Measurements from ENCODE around the gene DPEP1.

DPEP1 gene

DNA sequence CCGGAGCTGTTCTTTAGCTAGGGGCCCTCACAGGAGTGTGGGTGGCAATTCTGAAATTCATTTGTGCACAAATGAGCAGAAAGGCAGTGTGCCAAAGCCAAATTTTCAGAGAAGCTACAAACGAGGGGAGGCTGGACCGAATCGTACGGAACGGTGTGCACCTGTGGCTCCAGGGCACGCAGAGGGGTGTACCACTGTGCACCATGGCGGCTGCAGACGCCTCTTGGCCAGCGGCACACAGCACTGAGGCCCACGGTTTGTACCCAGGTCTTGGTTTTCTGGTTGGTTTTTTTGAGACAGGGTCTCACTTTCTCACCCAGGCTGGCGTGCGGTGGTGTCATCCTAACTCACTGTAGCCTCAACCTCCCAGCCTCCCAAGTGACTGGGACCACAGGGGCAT is 29.1 kb downstream of the DPEP1 start:
- H3K4me3 ChIP-seq (ENCODE audit: low read depth, low read length): no peak overlapping the region
- peaks cover 33 to 35% of the 10 kb centered on the region in 2 experiments for H3K36me3 ChIP-seq (ENCODE audit: control insufficient read depth in 1 of 2, insufficient read depth in 2 of 2, low read length in 2 of 2)
- no peak overlapping the region for H3K18ac ChIP-seq (ENCODE audit: low read length)
- H3K27ac ChIP-seq (ENCODE audit: low read depth, low read length): no peak overlapping the region
- H2BK12ac ChIP-seq (ENCODE audit: low read length): no peak overlapping the region
- H3K4me1 ChIP-seq (ENCODE audit: control insufficient read depth in 1 of 2, insufficient read depth in 2 of 2, low read length in 2 of 2): no peaks in the 10 kb centered on the region
- H2AK5ac ChIP-seq (ENCODE audit: low read length): no peak overlapping the region
- H2BK120ac ChIP-seq (ENCODE audit: insufficient read depth, low read length, poor library complexity): no peak overlapping the region
- no peaks in the 10 kb centered on the region for H3K79me2 ChIP-seq (ENCODE audit: control insufficient read depth, insufficient read depth, low read length, poor library complexity)
- no peaks in the 10 kb centered on the region for H3K79me1 ChIP-seq (ENCODE audit: low read length)
- no peak overlapping the region for H2BK5ac ChIP-seq (ENCODE audit: low read depth, low read length, poor library complexity)
- H4K12ac ChIP-seq (ENCODE audit: low read depth, low read length): no peak overlapping the region
- H2AFZ ChIP-seq (ENCODE audit: insufficient read depth, low read length, poor library complexity): no peak overlapping the region
- no peak overlapping the region for H3K14ac ChIP-seq (ENCODE audit: low read length)
- H3K9ac ChIP-seq (ENCODE audit: low read length): no peak overlapping the region
- peaks cover 9% of the 10 kb centered on the region for H3K9me3 ChIP-seq (ENCODE audit: insufficient read depth, low read depth, low read length)
- no peak overlapping the region for H3K4ac ChIP-seq (ENCODE audit: low read depth, low read length)
- DNase-seq: no peak
- no peak overlapping the region for H4K91ac ChIP-seq (ENCODE audit: low read depth, low read length)
- no CpG with 5 or more reads among the region's 13 CpGs for WGBS (ENCODE audit: extremely low coverage, insufficient coverage, insufficient read length)
- H3K27me3 ChIP-seq (ENCODE audit: insufficient read depth, low read length): no peaks in the 10 kb centered on the region
- H3K4me2 ChIP-seq (ENCODE audit: low read length): no peak overlapping the region
- no peak overlapping the region for H4K8ac ChIP-seq (ENCODE audit: low read depth, low read length)
- H3K23ac ChIP-seq (ENCODE audit: low read length): no peak overlapping the region

GRCh38 chr16:89643769-89644300 is 30.4 kb downstream of the DPEP1 start:
- H3K23ac ChIP-seq (ENCODE audit: low read length): no peak overlapping the region
- H3K36me3 ChIP-seq (ENCODE audit: control insufficient read depth in 1 of 2, insufficient read depth in 2 of 2, low read length in 2 of 2): peaks cover 38 to 40% of the 10 kb centered on the region in 2 experiments
- no peaks in the 10 kb centered on the region for H3K79me2 ChIP-seq (ENCODE audit: control insufficient read depth, insufficient read depth, low read length, poor library complexity)
- no peak overlapping the region for H2AK5ac ChIP-seq (ENCODE audit: low read length)
- H2BK120ac ChIP-seq (ENCODE audit: insufficient read depth, low read length, poor library complexity): no peak overlapping the region
- H2BK12ac ChIP-seq (ENCODE audit: low read length): no peak overlapping the region
- H3K27me3 ChIP-seq (ENCODE audit: insufficient read depth, low read length): no peaks in the 10 kb centered on the region
- no peaks in the 10 kb centered on the region for H3K4me1 ChIP-seq (ENCODE audit: control insufficient read depth in 1 of 2, insufficient read depth in 2 of 2, low read length in 2 of 2)
- H3K14ac ChIP-seq (ENCODE audit: low read length): no peak overlapping the region
- no CpG with 5 or more reads among the region's 14 CpGs for WGBS (ENCODE audit: extremely low coverage, insufficient coverage, insufficient read length)
- H2BK5ac ChIP-seq (ENCODE audit: low read depth, low read length, poor library complexity): no peak overlapping the region
- H3K9ac ChIP-seq (ENCODE audit: low read length): no peak overlapping the region
- no peak overlapping the region for H3K27ac ChIP-seq (ENCODE audit: low read depth, low read length)
- H3K79me1 ChIP-seq (ENCODE audit: low read length): no peaks in the 10 kb centered on the region
- peaks cover 9% of the 10 kb centered on the region for H3K9me3 ChIP-seq (ENCODE audit: insufficient read depth, low read depth, low read length)
- no peak overlapping the region for H4K8ac ChIP-seq (ENCODE audit: low read depth, low read length)
- H3K18ac ChIP-seq (ENCODE audit: low read length): no peak overlapping the region
- no peak overlapping the region for H3K4me3 ChIP-seq (ENCODE audit: low read depth, low read length)
- no peak overlapping the region for H2AFZ ChIP-seq (ENCODE audit: insufficient read depth, low read length, poor library complexity)
- H3K4ac ChIP-seq (ENCODE audit: low read depth, low read length): no peak overlapping the region
- DNase-seq: no peak
- H4K91ac ChIP-seq (ENCODE audit: low read depth, low read length): no peak overlapping the region
- H4K12ac ChIP-seq (ENCODE audit: low read depth, low read length): no peak overlapping the region
- H3K4me2 ChIP-seq (ENCODE audit: low read length): no peak overlapping the region

DNA sequence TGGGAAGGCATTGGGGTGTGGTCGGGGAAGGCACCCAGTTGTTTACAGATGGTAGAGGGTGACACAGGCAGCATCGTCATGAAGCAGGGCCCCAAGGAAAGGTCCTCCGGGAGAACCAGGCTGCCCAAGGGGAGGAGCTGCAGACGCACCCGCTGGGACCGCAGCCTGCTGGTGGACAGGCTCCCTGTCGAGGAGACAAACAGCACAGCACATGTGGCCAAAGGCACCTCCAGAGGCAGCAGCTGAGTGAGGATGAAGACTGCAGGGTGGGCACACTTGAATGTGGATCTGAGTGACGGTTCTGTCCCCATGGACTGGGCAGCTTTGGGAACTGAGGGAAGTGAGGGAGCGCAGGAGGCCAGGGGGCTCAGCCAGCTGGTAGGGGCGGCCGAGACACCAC is 31.7 kb downstream of the DPEP1 start:
- no peak overlapping the region for H3K4me3 ChIP-seq (ENCODE audit: low read depth, low read length)
- no peak overlapping the region for H3K4me2 ChIP-seq (ENCODE audit: low read length)
- no peak overlapping the region for H3K23ac ChIP-seq (ENCODE audit: low read length)
- no peaks in the 10 kb centered on the region for H3K27me3 ChIP-seq (ENCODE audit: insufficient read depth, low read length)
- H4K12ac ChIP-seq (ENCODE audit: low read depth, low read length): no peak overlapping the region
- peaks cover 44 to 48% of the 10 kb centered on the region in 2 experiments for H3K36me3 ChIP-seq (ENCODE audit: control insufficient read depth in 1 of 2, insufficient read depth in 2 of 2, low read length in 2 of 2)
- no peak overlapping the region for H2BK12ac ChIP-seq (ENCODE audit: low read length)
- H3K79me1 ChIP-seq (ENCODE audit: low read length): no peaks in the 10 kb centered on the region
- no peak overlapping the region for H4K91ac ChIP-seq (ENCODE audit: low read depth, low read length)
- no peak overlapping the region for H3K4ac ChIP-seq (ENCODE audit: low read depth, low read length)
- no peak overlapping the region for H2BK120ac ChIP-seq (ENCODE audit: insufficient read depth, low read length, poor library complexity)
- H3K9ac ChIP-seq (ENCODE audit: low read length): no peak overlapping the region
- H3K18ac ChIP-seq (ENCODE audit: low read length): no peak overlapping the region
- no peaks in the 10 kb centered on the region for H3K79me2 ChIP-seq (ENCODE audit: control insufficient read depth, insufficient read depth, low read length, poor library complexity)
- H3K4me1 ChIP-seq (ENCODE audit: control insufficient read depth in 1 of 2, insufficient read depth in 2 of 2, low read length in 2 of 2): no peaks in the 10 kb centered on the region
- WGBS (ENCODE audit: extremely low coverage, insufficient coverage, insufficient read length): no CpG with 5 or more reads among the region's 11 CpGs
- no peak overlapping the region for H4K8ac ChIP-seq (ENCODE audit: low read depth, low read length)
- H2AFZ ChIP-seq (ENCODE audit: insufficient read depth, low read length, poor library complexity): no peak overlapping the region
- DNase-seq: no peak
- no peak overlapping the region for H3K14ac ChIP-seq (ENCODE audit: low read length)
- H2BK5ac ChIP-seq (ENCODE audit: low read depth, low read length, poor library complexity): no peak overlapping the region
- H3K27ac ChIP-seq (ENCODE audit: low read depth, low read length): no peak overlapping the region
- H3K9me3 ChIP-seq (ENCODE audit: insufficient read depth, low read depth, low read length): peaks cover 9% of the 10 kb centered on the region
- H2AK5ac ChIP-seq (ENCODE audit: low read length): no peak overlapping the region

GRCh38 chr16:89646270-89646669 is 32.8 kb downstream of the DPEP1 start:
- no peak overlapping the region for H3K4ac ChIP-seq (ENCODE audit: low read depth, low read length)
- no peak for DNase-seq
- H3K4me2 ChIP-seq (ENCODE audit: low read length): no peak overlapping the region
- no peak overlapping the region for H2BK5ac ChIP-seq (ENCODE audit: low read depth, low read length, poor library complexity)
- no peak overlapping the region for H2AFZ ChIP-seq (ENCODE audit: insufficient read depth, low read length, poor library complexity)
- H3K4me1 ChIP-seq (ENCODE audit: control insufficient read depth in 1 of 2, insufficient read depth in 2 of 2, low read length in 2 of 2): no peaks in the 10 kb centered on the region
- H3K79me1 ChIP-seq (ENCODE audit: low read length): no peaks in the 10 kb centered on the region
- no peak overlapping the region for H4K8ac ChIP-seq (ENCODE audit: low read depth, low read length)
- no peak overlapping the region for H4K91ac ChIP-seq (ENCODE audit: low read depth, low read length)
- H3K36me3 ChIP-seq (ENCODE audit: control insufficient read depth in 1 of 2, insufficient read depth in 2 of 2, low read length in 2 of 2): peaks cover 53 to 56% of the 10 kb centered on the region in 2 experiments
- no peak overlapping the region for H3K4me3 ChIP-seq (ENCODE audit: low read depth, low read length)
- H3K23ac ChIP-seq (ENCODE audit: low read length): no peak overlapping the region
- WGBS (ENCODE audit: extremely low coverage, insufficient coverage, insufficient read length): no CpG with 5 or more reads among the region's 22 CpGs
- H3K9ac ChIP-seq (ENCODE audit: low read length): no peak overlapping the region
- H3K14ac ChIP-seq (ENCODE audit: low read length): no peak overlapping the region
- H3K27me3 ChIP-seq (ENCODE audit: insufficient read depth, low read length): no peaks in the 10 kb centered on the region
- no peak overlapping the region for H4K12ac ChIP-seq (ENCODE audit: low read depth, low read length)
- H2BK12ac ChIP-seq (ENCODE audit: low read length): no peak overlapping the region
- peaks cover 9% of the 10 kb centered on the region for H3K9me3 ChIP-seq (ENCODE audit: insufficient read depth, low read depth, low read length)
- H2AK5ac ChIP-seq (ENCODE audit: low read length): no peak overlapping the region
- H3K79me2 ChIP-seq (ENCODE audit: control insufficient read depth, insufficient read depth, low read length, poor library complexity): no peaks in the 10 kb centered on the region
- H3K27ac ChIP-seq (ENCODE audit: low read depth, low read length): no peak overlapping the region
- H2BK120ac ChIP-seq (ENCODE audit: insufficient read depth, low read length, poor library complexity): no peak overlapping the region
- H3K18ac ChIP-seq (ENCODE audit: low read length): no peak overlapping the region

All from trophoblast cell (in vitro differentiated cells and primary cell).